MCF 10A (cell line): ENCODE measurements around the gene FADS6. TPM values are rescaled to one million over a fixed set of nuclear protein-coding genes. Genes with fewer than 3 reads are reported as not detected.

Source experiments
- BruUV-seq: library from RNA; stranded (reverse); fragments of 400-500 nt; replicated peaks from 2 replicates; lab custom pipeline; 2021; lab: Mats Ljungman, UMichigan
- CTCF ChIA-PET: fragments of 300-600 bp; sonication (Branson Sonifier 250); formaldehyde crosslinking; extraction: SDS; loops from one replicate; lab custom pipeline; 2021; ENCODE audit warnings: antibody characterized with exemption, inconsistent platforms; lab: Yijun Ruan, JAX
- POLR2A ChIA-PET: fragments of 300-600, 350-650 bp; sonication (Branson Sonifier 250); formaldehyde crosslinking; extraction: SDS; loops from one replicate; lab custom pipeline; 2020; ENCODE audit warnings: antibody characterized with exemption, inconsistent platforms; lab: Yijun Ruan, JAX
- DNase-seq: peaks from one replicate; pipeline ENCODE4 v3.0.0-alpha.2; 2018; ENCODE audit not compliant: unreplicated experiment
- H3K27ac Mint-ChIP-seq: one replicate; pipeline ENCODE4 v1.8.0; 2022; ENCODE audit warnings: mild to moderate bottlenecking, low read depth, mixed read lengths; ENCODE audit not compliant: unreplicated experiment
- H3K27me3 Mint-ChIP-seq: one replicate; pipeline ENCODE4 v1.8.0; 2022; ENCODE audit warnings: mixed read lengths; ENCODE audit not compliant: insufficient read depth, unreplicated experiment
- H3K36me3 Mint-ChIP-seq: one replicate; pipeline ENCODE4 v1.8.0; 2022; ENCODE audit warnings: mild to moderate bottlenecking, moderate library complexity, mixed read lengths; ENCODE audit not compliant: insufficient read depth, unreplicated experiment
- H3K4me1 Mint-ChIP-seq: one replicate; pipeline ENCODE4 v1.8.0; 2022; ENCODE audit warnings: mixed read lengths; ENCODE audit not compliant: insufficient read depth, unreplicated experiment
- H3K4me3 Mint-ChIP-seq: one replicate; pipeline ENCODE4 v1.8.0; 2022; ENCODE audit warnings: mild to moderate bottlenecking, moderate library complexity, mixed read lengths; ENCODE audit not compliant: unreplicated experiment
- H3K9me3 Mint-ChIP-seq: one replicate; pipeline ENCODE4 v1.8.0; 2022; ENCODE audit warnings: mixed read lengths; ENCODE audit not compliant: unreplicated experiment
- CTCF ChIP-seq: fragments of 200-600 bp; IDR thresholded peaks from one replicate; pipeline ENCODE4 v1.8.0; 2022; ENCODE audit warnings: antibody characterized with exemption, mild to moderate bottlenecking; ENCODE audit not compliant: unreplicated experiment
- intact Hi-C: fragments of 100-400 bp; cut with micrococcal nuclease; formaldehyde crosslinking; loops from 2 replicates; pipeline ENCODE4 v1.14.1; 2022
- total RNA-seq: library from RNA; stranded (reverse); gene quantifications from 2 replicates; pipeline ENCODE4 v1.2.3, GENCODE V29; 2022

Gene FADS6
- total RNA-seq, 1 experiment from 2014 or later, result not detected

GRCh38 chr17:74864866-74865395, 28.5 kb downstream of the FADS6 start:
- POLR2A ChIA-PET, result interaction anchor here (4.5 kb wide), 1 partner anchor 8 kb away, joined by 26 read pairs; the partner anchor contains the start of gene FDXR
- CTCF ChIA-PET, result interaction anchor here (0.5 to 6.9 kb wide), 32 partner anchors 8 to 683 kb away, joined by 3 to 69 read pairs (median 4); partner anchors contain the start of genes NAT9 and NHERF1
- Mint-ChIP-seq H3K4me1 (no peaks in the 10 kb centered on the region), H3K4me3 (no peak overlapping the region), H3K27me3 (peaks cover 13% of the 10 kb centered on the region), H3K36me3 (peaks cover 13% of the 10 kb centered on the region), H3K9me3 (no peaks in the 10 kb centered on the region), H3K27ac (no peak overlapping the region)
- DNase-seq, result peak; percentile 57
- TF ChIP-seq CTCF, result peak; percentile 83
- intact Hi-C loops, result loop anchor here (1.0 to 10.0 kb wide), 3 partner anchors 74 to 300 kb away; partner anchors contain the start of gene CD300H
- no TSS peak for BruUV-seq

- no peak for TF ChIP-seq CTCF
- no peaks in the 10 kb centered on the region for H3K9me3 Mint-ChIP-seq
- DNase-seq, result no peak
- no peak overlapping the region for H3K4me3 Mint-ChIP-seq
- H3K27me3 Mint-ChIP-seq, result peaks cover 18% of the 10 kb centered on the region
- H3K36me3 Mint-ChIP-seq, result peaks cover 13% of the 10 kb centered on the region
- no TSS peak for BruUV-seq
- no peaks in the 10 kb centered on the region for H3K4me1 Mint-ChIP-seq
- H3K27ac Mint-ChIP-seq, result no peak overlapping the region
- intact Hi-C loops, result loop anchor here (2.0 to 10.0 kb wide), 2 partner anchors 208 to 300 kb away; partner anchors contain the start of gene CD300H
- CTCF ChIA-PET, result interaction anchor here (0.6 to 6.9 kb wide), 21 partner anchors 8 to 652 kb away, joined by 3 to 69 read pairs (median 5); partner anchors contain the start of genes FDXR, NAT9 and NHERF1
- POLR2A ChIA-PET, result interaction anchor here (4.5 kb wide), 1 partner anchor 8 kb away, joined by 26 read pairs; the partner anchor contains the start of gene FDXR
Measured at GRCh38 chr17:74864297-74864865, 29.1 kb downstream of the FADS6 start.

GRCh38 chr17:74863420-74864296, 29.8 kb downstream of the FADS6 start:
- Mint-ChIP-seq H3K36me3 (peaks cover 13% of the 10 kb centered on the region), H3K27me3 (peaks cover 25% of the 10 kb centered on the region), H3K27ac (no peak overlapping the region), H3K9me3 (no peaks in the 10 kb centered on the region), H3K4me1 (no peaks in the 10 kb centered on the region), H3K4me3 (no peak overlapping the region)
- no TSS peak for BruUV-seq
- CTCF ChIA-PET, result interaction anchor here (0.6 to 6.9 kb wide), 17 partner anchors 8 to 1624 kb away, joined by 3 to 69 read pairs (median 4); partner anchors contain the start of genes FDXR, NAT9 and NHERF1
- no peak for TF ChIP-seq CTCF
- DNase-seq, result no peak
- POLR2A ChIA-PET, result interaction anchor here (0.6 to 4.5 kb wide), 2 partner anchors 9 to 48 kb away, joined by 3 to 26 read pairs; partner anchors contain the start of gene FDXR
- intact Hi-C loops, result loop anchor here (2.0 to 10.0 kb wide), 2 partner anchors 207 to 299 kb away; partner anchors contain the start of gene CD300H
